H1 (cell line): ENCODE measurements around the gene PDZRN4. TPM values are rescaled to one million over a fixed set of nuclear protein-coding genes. Genes with fewer than 3 reads are reported as not detected.

ENCODE experiments used
- CTCF ChIA-PET: fragments of 300-600 bp; sonication (Branson Sonifier 250); formaldehyde crosslinking; loops from one replicate; lab custom pipeline; 2021; ENCODE audit not compliant: partially characterized antibody; lab: Charles Lee
- POLR2A ChIA-PET: fragments of 300-600 bp; sonication (Branson Sonifier 250); formaldehyde crosslinking; loops from one replicate; lab custom pipeline; 2021; ENCODE audit warnings: inconsistent platforms; ENCODE audit not compliant: partially characterized antibody; lab: Charles Lee
- DNase-seq, 2 experiments: peaks; one replicate each; pipeline versions ENCODE4 v3.0.0 to v3.0.0-alpha.2; 2010 to 2022; ENCODE audit warnings: low spot score in 2 of 2, low read depth in 1 of 2, mixed read lengths in 1 of 2
- FAIRE-seq: peaks from 2 replicates; lab custom pipeline; 2011; peaks lifted over from hg19 to GRCh38; lab: Jason Lieb, UNC
- H2AFZ ChIP-seq: 2 replicates; pipeline ENCODE4 v1.8.1; 2012; ENCODE audit warnings: low read length, inconsistent platforms
- H2AK5ac ChIP-seq: 2 replicates; pipeline ENCODE4 v1.6.1; 2013; ENCODE audit warnings: low read depth, low read length
- H2BK120ac ChIP-seq: replicated peaks from 2 replicates; pipeline ENCODE3; 2013; ENCODE audit warnings: low read depth, low read length, inconsistent platforms
- H2BK12ac ChIP-seq: 2 replicates; pipeline ENCODE4 v1.6.1; 2013; ENCODE audit warnings: low read depth, low read length
- H2BK15ac ChIP-seq: 2 replicates; pipeline ENCODE4 v1.6.1; 2013; ENCODE audit warnings: low read length
- H2BK20ac ChIP-seq: 2 replicates; pipeline ENCODE4 v1.6.1; 2013; ENCODE audit warnings: low read length
- H2BK5ac ChIP-seq: 2 replicates; pipeline ENCODE4 v1.6.1; 2013; ENCODE audit warnings: low read depth, low read length
- H3K14ac ChIP-seq: 2 replicates; pipeline ENCODE4 v1.6.1; 2013; ENCODE audit warnings: inconsistent platforms; ENCODE audit not compliant: insufficient read length
- H3K18ac ChIP-seq: 2 replicates; pipeline ENCODE4 v1.6.1; 2013; ENCODE audit warnings: low read length; ENCODE audit errors: extremely low read depth
- H3K23ac ChIP-seq: 2 replicates; pipeline ENCODE4 v1.6.1; 2013; ENCODE audit warnings: inconsistent platforms; ENCODE audit not compliant: insufficient read length
- H3K23me2 ChIP-seq: 2 replicates; pipeline ENCODE4 v1.6.1; 2013; ENCODE audit warnings: low read depth, low read length
- H3K27ac ChIP-seq: 2 replicates; pipeline ENCODE4 v1.6.1; 2011; ENCODE audit warnings: low read depth, low read length, inconsistent platforms
- H3K27me3 ChIP-seq, 4 experiments: replicated peaks in 1 of 4; 1 replicate in 1 of 4; 2 replicates in 3 of 4; pipeline versions ENCODE4 v1.6.1 to v1.8.1; 2011 to 2013; ENCODE audit warnings: low read length in 3 of 4, mild to moderate bottlenecking in 3 of 4, inconsistent platforms in 2 of 4, mixed read lengths in 2 of 4, moderate library complexity in 1 of 4; ENCODE audit not compliant: control insufficient read depth in 3 of 4, insufficient read depth in 3 of 4; ENCODE audit errors: extremely low read depth in 1 of 4
- H3K36me3 ChIP-seq, 4 experiments: 2 replicates each; pipeline versions ENCODE4 v1.6.1 to v1.8.1; 2011 to 2013; ENCODE audit warnings: mild to moderate bottlenecking in 4 of 4, low read length in 3 of 4, moderate library complexity in 2 of 4, control low read depth in 1 of 4, inconsistent platforms in 1 of 4; ENCODE audit not compliant: insufficient read depth in 4 of 4, control insufficient read depth in 2 of 4
- H3K4ac ChIP-seq: replicated peaks from 2 replicates; pipeline ENCODE3; 2013; ENCODE audit warnings: low read length, low read depth, mixed read lengths, inconsistent platforms; ENCODE audit not compliant: insufficient read length
- H3K4me1 ChIP-seq, 4 experiments: replicated peaks in 1 of 4; 1 replicate in 1 of 4; 2 replicates in 3 of 4; pipeline versions ENCODE4 v1.6.1 to v1.8.1; 2011 to 2013; ENCODE audit warnings: low read length in 3 of 4, inconsistent platforms in 2 of 4, mixed read lengths in 1 of 4; ENCODE audit not compliant: insufficient read depth in 4 of 4, control insufficient read depth in 3 of 4
- H3K4me2 ChIP-seq, 2 experiments: 2 replicates each; pipeline versions ENCODE4 v1.6.1 to v1.8.1; 2011 to 2013; ENCODE audit warnings: low read depth in 2 of 2, low read length in 2 of 2, control low read depth in 1 of 2, inconsistent platforms in 1 of 2, mild to moderate bottlenecking in 1 of 2; ENCODE audit not compliant: insufficient read depth in 1 of 2
- H3K4me3 ChIP-seq, 4 experiments: fragments of 200-600, 300-600 bp in 1 of 4; sonication (generic), shearing (Covaris generic), sonication (Bioruptor Twin) in 1 of 4; 2 replicates each; pipeline versions ENCODE4 v1.5.1 to v1.8.1; 2011 to 2016; ENCODE audit warnings: low read length in 4 of 4, low read depth in 3 of 4, control low read depth in 2 of 4, inconsistent platforms in 2 of 4, mild to moderate bottlenecking in 2 of 4, mixed read lengths in 1 of 4, moderate library complexity in 1 of 4; ENCODE audit not compliant: insufficient read depth in 2 of 4; ENCODE audit errors: extremely low read depth in 1 of 4
- H3K56ac ChIP-seq: replicated peaks from 2 replicates; pipeline ENCODE3; 2013; ENCODE audit warnings: low read depth, mild to moderate bottlenecking, mixed read lengths, low read length, inconsistent platforms; ENCODE audit not compliant: insufficient read length
- H3K79me1 ChIP-seq: 2 replicates; pipeline ENCODE4 v1.6.1; 2013; ENCODE audit warnings: low read depth, low read length, control low read depth
- H3K79me2 ChIP-seq, 2 experiments: 2 replicates each; pipeline versions ENCODE4 v1.6.1 to v1.8.1; 2012 to 2013; ENCODE audit warnings: low read length in 2 of 2, mild to moderate bottlenecking in 2 of 2, inconsistent platforms in 1 of 2; ENCODE audit not compliant: insufficient read depth in 2 of 2, control insufficient read depth in 1 of 2
- H3K9ac ChIP-seq, 4 experiments: replicated peaks in 1 of 4; 1 replicate in 1 of 4; 2 replicates in 3 of 4; pipeline versions ENCODE4 v1.6.1 to v1.8.1; 2011 to 2013; ENCODE audit warnings: low read depth in 3 of 4, low read length in 3 of 4, control low read depth in 2 of 4, mild to moderate bottlenecking in 2 of 4, moderate library complexity in 2 of 4, inconsistent platforms in 1 of 4; ENCODE audit errors: extremely low read depth in 1 of 4
- H3K9me3 ChIP-seq, 2 experiments: 2 replicates each; pipeline versions ENCODE4 v1.6.1 to v1.8.1; 2012 to 2013; ENCODE audit warnings: mild to moderate bottlenecking in 2 of 2, moderate library complexity in 2 of 2, control low read depth in 1 of 2, inconsistent platforms in 1 of 2, low read depth in 1 of 2, low read length in 1 of 2, mixed read lengths in 1 of 2; ENCODE audit not compliant: insufficient read depth in 2 of 2
- H4K20me1 ChIP-seq, 2 experiments: replicated peaks in 1 of 2; 2 replicates each; pipeline versions ENCODE3 to v1.8.1; 2011 to 2013; ENCODE audit warnings: inconsistent platforms in 2 of 2, low read length in 2 of 2, mild to moderate bottlenecking in 1 of 2; ENCODE audit not compliant: insufficient read depth in 2 of 2, control insufficient read depth in 1 of 2
- H4K5ac ChIP-seq: 2 replicates; pipeline ENCODE4 v1.6.1; 2013; ENCODE audit warnings: low read length, low read depth, mixed read lengths, inconsistent platforms; ENCODE audit not compliant: insufficient read length
- H4K8ac ChIP-seq: 2 replicates; pipeline ENCODE4 v1.8.0; 2013; ENCODE audit warnings: mild to moderate bottlenecking, moderate library complexity, low read length, inconsistent platforms; ENCODE audit not compliant: insufficient read depth; ENCODE audit errors: extremely low read depth
- H4K91ac ChIP-seq: replicated peaks from 2 replicates; pipeline ENCODE3; 2013; ENCODE audit warnings: low read length, mixed read lengths, inconsistent platforms; ENCODE audit not compliant: insufficient read length
- CTBP2 ChIP-seq: IDR thresholded peaks from 2 replicates; pipeline ENCODE4 v1.7.0; 2011; ENCODE audit warnings: borderline replicate concordance, mild to moderate bottlenecking, moderate library complexity, mixed read lengths, low read length; ENCODE audit not compliant: insufficient read depth, insufficient read length
- EZH2 ChIP-seq: fragments of 200-600 bp; sonication (generic); IDR thresholded peaks from 2 replicates; pipeline ENCODE4 v1.7.1; 2012; ENCODE audit warnings: low read depth, mild to moderate bottlenecking, moderate library complexity, low read length, inconsistent platforms; ENCODE audit not compliant: severe bottlenecking
- GTF2F1 ChIP-seq: IDR thresholded peaks from 2 replicates; pipeline ENCODE4 v1.6.1; 2012; ENCODE audit warnings: low read depth, low read length, improper control_type of control experiment, borderline replicate concordance
- NANOG ChIP-seq: IDR thresholded peaks from 2 replicates; pipeline ENCODE4 v1.6.1; 2011; ENCODE audit warnings: low read length, low read depth, mild to moderate bottlenecking, inconsistent platforms; ENCODE audit not compliant: insufficient read depth, poor library complexity, severe bottlenecking
- SIX5 ChIP-seq: IDR thresholded peaks from 2 replicates; pipeline ENCODE4 v1.6.1; 2011; ENCODE audit warnings: mild to moderate bottlenecking, low read depth, low read length
- SP4 ChIP-seq: IDR thresholded peaks from 2 replicates; pipeline ENCODE4 v1.6.1; 2012; ENCODE audit warnings: low read length, inconsistent platforms
- SRF ChIP-seq: IDR thresholded peaks from 2 replicates; pipeline ENCODE4 v1.6.1; 2011; ENCODE audit warnings: mild to moderate bottlenecking, low read depth, low read length, moderate library complexity
- TAF7 ChIP-seq: optimal IDR thresholded peaks from 2 replicates; pipeline ENCODE3; 2011; ENCODE audit warnings: low read depth, mild to moderate bottlenecking, inconsistent platforms, low read length, moderate library complexity, borderline replicate concordance
- ZNF274 ChIP-seq: IDR thresholded peaks from 2 replicates; pipeline ENCODE4 v1.7.0; 2012; ENCODE audit warnings: low read length, borderline replicate concordance; ENCODE audit errors: extremely low read depth
- WGBS, 2 experiments: shearing (Covaris generic) in 1 of 2; methylation state at CpG; one replicate each; pipeline versions ENCODE4 v1.1.6 to v1.1.7; 2013 to 2015; ENCODE audit warnings: low lambda C conversion rate in 2 of 2, mixed read lengths in 2 of 2, inconsistent platforms in 1 of 2, low coverage in 1 of 2, missing lambda C conversion rate in 1 of 2; ENCODE audit not compliant: insufficient replicate concordance in 2 of 2, insufficient coverage in 1 of 2, insufficient read length in 1 of 2; ENCODE audit errors: extremely low coverage in 1 of 2, missing lambda C conversion rate in 1 of 2; 5-methylcytosine and 5-hydroxymethylcytosine counted together
- polyA plus RNA-seq, 7 experiments: library from polyadenylated mRNA; depleted of rRNA in 3 of 7; stranded (reverse) in 5 of 7; unstranded in 2 of 7; fragments of >200 nt in 5 of 7; fragments of 200-250 nt in 2 of 7; gene quantifications; 1 replicate in 5 of 7; 2 replicates in 1 of 7; 4 replicates in 1 of 7; pipeline versions ENCODE4 v1.2.1 to v1.2.3, GENCODE V29; 2011 to 2013; ENCODE audit warnings: missing spikeins in 2 of 7, mixed read lengths in 2 of 7
- total RNA-seq: library from RNA; stranded (reverse); fragmentation: NEBNext Ultra II Directional; extraction: Animal tissue kit (Norgen Biotek cat#: 25700); gene quantifications from 2 replicates; pipeline ENCODE4 v1.2.1, GENCODE V29; 2021
- TF ChIP-seq, protein P1 (sequence below): IDR thresholded peaks from 2 replicates; pipeline ENCODE4 v1.6.1; 2012; ENCODE audit warnings: low read length, inconsistent platforms

Gene PDZRN4
- total and polyA plus RNA-seq, 2 of the 8 experiments (the other 6 are each of a cell fraction or from before 2014, with no cell fraction given), result not detected

DNA sequence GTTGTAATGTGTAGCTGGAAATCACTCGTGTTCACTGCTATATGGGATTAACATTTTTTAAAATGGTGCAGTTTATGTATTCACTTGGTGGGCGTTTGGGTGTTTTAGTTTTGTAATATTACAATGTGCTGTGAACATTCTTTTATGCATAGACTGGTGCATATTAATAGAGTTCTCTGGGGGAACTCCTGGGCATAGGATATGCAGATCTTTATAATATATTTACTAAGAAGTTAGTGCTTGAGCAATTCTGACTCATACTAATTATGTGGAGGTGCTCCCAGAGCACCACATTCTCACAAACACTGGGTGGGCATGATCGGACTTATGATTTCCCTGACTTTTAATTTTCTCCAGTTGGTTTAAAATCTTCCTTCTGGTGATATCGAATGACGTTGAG, 342.3 kb downstream of the PDZRN4 start:
- Histone ChIP-seq H2BK5ac (no peak overlapping the region), H3K79me1 (no peaks in the 10 kb centered on the region), H3K14ac (no peak overlapping the region), H3K18ac (no peak overlapping the region), H3K79me2 (no peaks in the 10 kb centered on the region), H4K8ac (no peak overlapping the region)
- POLR2A ChIA-PET, result no interaction called here
- TF ChIP-seq GTF2F1 (no peak), ZNF274 (no peak), TAF7 (no peak), EZH2 (no peak), SP4 (no peak), SRF (no peak), NANOG (no peak), CTBP2 (no peak), SIX5 (no peak)
- TF ChIP-seq, protein P1, sequence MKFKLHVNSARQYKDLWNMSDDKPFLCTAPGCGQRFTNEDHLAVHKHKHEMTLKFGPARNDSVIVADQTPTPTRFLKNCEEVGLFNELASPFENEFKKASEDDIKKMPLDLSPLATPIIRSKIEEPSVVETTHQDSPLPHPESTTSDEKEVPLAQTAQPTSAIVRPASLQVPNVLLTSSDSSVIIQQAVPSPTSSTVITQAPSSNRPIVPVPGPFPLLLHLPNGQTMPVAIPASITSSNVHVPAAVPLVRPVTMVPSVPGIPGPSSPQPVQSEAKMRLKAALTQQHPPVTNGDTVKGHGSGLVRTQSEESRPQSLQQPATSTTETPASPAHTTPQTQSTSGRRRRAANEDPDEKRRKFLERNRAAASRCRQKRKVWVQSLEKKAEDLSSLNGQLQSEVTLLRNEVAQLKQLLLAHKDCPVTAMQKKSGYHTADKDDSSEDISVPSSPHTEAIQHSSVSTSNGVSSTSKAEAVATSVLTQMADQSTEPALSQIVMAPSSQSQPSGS, result no peak
- TF ChIP-seq, all 59 proteins: peak for 0
- FAIRE-seq (no peak), DNase-seq (no peak)
- WGBS, 2 experiments, result 88% methylated on average over 5 of the region's 5 CpGs; no CpG with 5 or more reads in 1 of the 2 experiments
- Histone ChIP-seq H3K9me3 (no peaks in the 10 kb centered on the region), H3K4me1 (no peaks in the 10 kb centered on the region), H3K36me3 (no peaks in the 10 kb centered on the region), H4K91ac (no peak overlapping the region), H3K23ac (no peak overlapping the region), H3K4me3 (no peak overlapping the region), H4K20me1 (no peaks in the 10 kb centered on the region), H2BK12ac (no peak overlapping the region), H3K9ac (no peak overlapping the region), H2AFZ (no peak overlapping the region), H3K4me2 (no peak overlapping the region), H3K27ac (no peak overlapping the region), H3K56ac (no peak overlapping the region), H3K4ac (no peak overlapping the region), H3K27me3 (no peaks in the 10 kb centered on the region), H2BK20ac (no peak overlapping the region), H2BK15ac (no peak overlapping the region), H2AK5ac (no peak overlapping the region), H3K23me2 (no peaks in the 10 kb centered on the region), H4K5ac (no peak overlapping the region), H2BK120ac (no peak overlapping the region)
- CTCF ChIA-PET, result interaction anchor here (1.3 kb wide), 1 partner anchor 12 kb away, joined by 4 read pairs; no protein-coding TSS in a partner anchor
